ENCODE measurements around the gene SPATA32.

- TF ChIP-seq CTCF (conservative IDR thresholded peaks at IDR 0.05): no peak
- TF ChIP-seq EZH2 (IDR thresholded peaks at IDR 0.05; ENCODE audit: low read depth): no peak
These were observed 15.6 kb downstream of the SPATA32 start for GRCh38 chr17:45246338-45246737.

Measured in PC-9 (cell line).